Adrenal gland (tissue), 5 donors: ENCODE results near the gene KCNAB1.

Experiments
- CTCF ChIP-seq, 6 experiments: fragments of 450-650 bp in 4 of 6; fragments of 200-600 bp in 2 of 6; sonication (generic) in 1 of 6; IDR thresholded peaks; 1 replicate in 5 of 6; 2 replicates in 1 of 6; pipeline versions ENCODE4 v1.5.1 to v1.8.0; 2016 to 2021; ENCODE audit warnings: antibody characterized with exemption in 6 of 6, mild to moderate bottlenecking in 2 of 6, moderate library complexity in 1 of 6
- POLR2A ChIP-seq, 2 donors: fragments of 450-650 bp; IDR thresholded peaks; one replicate each; pipeline ENCODE4 v1.6.1; 2017; ENCODE audit warnings: antibody characterized with exemption in 2 of 2, mild to moderate bottlenecking in 2 of 2, moderate library complexity in 1 of 2
- donor health status: DM: no; HTN: no; CAD: no.

GRCh38 chr3:156251424-156251823 lies 131.0 kb downstream of the KCNAB1 start:
- TF ChIP-seq POLR2A (IDR thresholded peaks at IDR 0.05) = no peak
- no peak for TF ChIP-seq CTCF (IDR thresholded peaks at IDR 0.05)
